NCI-H2196 (cell line): ENCODE data around the gene C1orf74.
A peak's percentile ranks its signal among the peaks of the same experiment; 100 is the strongest.
"Not testable (repeated sequence)": the region's sequence is repeated elsewhere in the genome, so short reads cannot be mapped to it uniquely, and the experiment has no call there.

Experiments used
- DNase-seq: peaks from one replicate; lab custom pipeline; 2025; ENCODE audit not compliant: unreplicated experiment; lab: John Stamatoyannopoulos, UW

The C1orf74 gene

DNA sequence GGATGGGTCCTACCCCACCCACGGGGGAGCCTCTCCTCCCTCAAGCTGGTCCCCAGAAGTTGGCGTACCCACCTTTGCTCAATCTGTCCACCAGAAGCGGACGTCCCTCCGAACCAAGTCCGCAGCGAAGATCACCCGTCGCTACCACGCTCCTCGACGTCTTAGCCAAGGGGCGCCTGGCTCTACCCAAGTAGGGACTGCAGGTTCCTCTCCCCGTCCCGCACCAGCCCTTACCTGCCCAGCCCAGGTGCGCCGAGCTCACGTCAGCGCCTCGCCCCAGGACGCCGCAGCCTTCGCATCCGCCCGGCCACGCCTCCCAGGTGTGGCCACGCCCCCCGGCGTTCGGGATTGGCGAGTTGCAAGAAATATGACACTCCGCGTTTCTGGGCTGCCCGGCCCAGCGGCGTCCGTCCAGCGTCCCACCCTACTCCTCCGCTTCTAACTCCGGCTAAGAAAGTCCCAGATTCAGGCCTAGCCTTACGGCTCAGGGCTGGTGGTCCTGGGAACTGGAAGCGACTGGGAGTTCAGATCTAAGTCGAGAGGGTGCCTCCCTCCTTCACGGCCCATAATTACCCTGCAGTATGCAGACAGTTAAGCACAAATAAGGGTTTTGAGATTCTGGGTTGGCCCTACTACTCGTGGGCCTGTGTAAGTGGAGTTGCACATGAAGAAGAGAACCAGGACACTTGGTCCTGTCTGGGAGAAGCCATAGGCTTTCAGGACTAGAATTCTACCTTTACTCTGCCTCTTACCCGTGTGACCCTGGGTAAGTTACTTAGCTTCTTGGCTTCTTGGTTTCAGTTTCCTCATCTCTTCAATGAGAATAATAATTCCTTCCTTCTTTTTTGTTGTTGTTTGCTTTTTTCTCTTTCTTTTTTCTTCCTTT, 21.8 kb upstream of the C1orf74 start, which contains the start of gene IRF6:
Gene IRF6, minus strand, starts transcription at position 268 of the 886 bp plus-strand sequence. CDS start 4,729 bp downstream, outside the sequence.
- DNase-seq, result peak; percentile 94

GRCh38 chr1:209805341-209805781, 21.0 kb upstream of the C1orf74 start:
- DNase-seq, result no peak

DNA sequence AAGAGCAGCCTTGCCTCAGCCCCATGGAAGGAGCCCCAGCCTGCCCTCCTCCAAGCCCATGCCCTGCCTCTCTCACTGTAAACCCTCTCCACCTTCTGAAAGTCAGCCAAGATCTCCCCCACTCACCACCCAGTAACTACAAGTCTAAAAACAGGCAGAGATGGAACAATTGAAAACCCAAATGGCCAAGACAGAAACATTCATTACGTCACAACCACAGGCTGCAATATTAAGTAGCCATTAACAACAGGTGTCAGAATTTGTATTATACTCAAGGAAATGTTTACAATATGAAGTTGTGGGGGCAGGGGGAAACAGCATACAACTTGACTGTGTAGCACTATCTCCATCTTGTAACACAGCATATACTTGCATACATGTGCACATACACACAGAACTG, 19.2 kb upstream of the C1orf74 start:
- no peak for DNase-seq

DNA sequence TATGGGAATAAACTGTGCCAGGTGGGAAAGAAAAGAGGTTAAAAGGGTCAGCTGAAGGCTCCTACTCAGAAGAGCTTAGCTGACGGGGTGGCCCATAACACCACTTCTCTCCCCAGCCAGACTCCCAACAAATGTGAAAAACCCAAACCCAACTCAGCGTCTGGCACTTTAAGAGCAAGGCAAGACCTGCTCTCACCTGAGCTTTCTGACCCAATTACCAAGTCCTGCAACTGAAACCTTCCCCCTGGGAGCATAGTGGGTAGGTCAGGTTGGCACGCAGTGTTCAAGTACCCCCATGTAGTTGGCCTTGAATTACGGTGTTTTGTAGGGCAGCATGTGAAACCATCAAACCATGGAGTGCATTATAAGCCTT, 18.4 kb upstream of the C1orf74 start:
- no peak for DNase-seq

GRCh38 chr1:209802117-209802779, 17.9 kb upstream of the C1orf74 start:
- DNase-seq, result peak; percentile 58

DNA sequence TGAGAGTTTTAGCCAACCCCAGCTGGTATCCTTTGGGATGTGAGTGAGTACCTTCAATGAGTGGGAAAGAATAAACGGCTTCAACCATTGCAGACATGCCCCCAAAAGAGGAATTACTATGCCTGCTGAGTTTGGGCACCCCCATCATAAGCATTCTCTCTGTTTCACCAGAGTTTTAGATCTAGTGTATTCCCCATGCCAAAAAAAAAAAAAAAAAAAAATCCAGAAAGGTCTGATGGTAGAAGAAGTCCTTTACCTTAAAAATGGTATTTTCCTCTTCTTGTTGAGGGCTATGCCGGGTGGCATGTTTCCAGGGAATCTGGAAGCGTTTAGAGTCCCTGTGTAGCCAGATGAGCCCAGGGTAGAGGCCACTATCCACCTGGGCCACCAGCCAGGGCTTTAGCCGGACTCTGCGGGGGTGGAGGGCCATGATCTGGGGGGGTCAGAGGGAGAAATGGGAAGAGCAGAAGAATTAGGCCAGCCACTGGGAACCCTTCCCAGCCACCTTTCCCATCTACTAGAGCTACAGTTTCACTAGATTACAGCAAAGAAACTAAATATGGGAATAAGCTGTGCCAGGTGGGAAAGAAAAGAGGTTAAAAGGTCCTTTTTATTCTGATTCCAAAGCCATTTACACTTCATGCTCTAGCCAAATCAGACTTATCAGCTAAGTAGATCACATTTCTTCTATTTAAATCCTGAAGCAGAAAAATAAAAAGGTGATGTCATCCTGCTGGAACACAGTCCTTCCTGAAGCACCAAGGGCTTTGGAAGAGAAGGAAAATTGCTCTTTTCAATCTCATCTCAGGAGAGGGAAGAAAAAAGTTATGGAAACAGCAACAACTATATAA, 16.9 kb upstream of the C1orf74 start:
- peak; percentile 86 for DNase-seq

DNA sequence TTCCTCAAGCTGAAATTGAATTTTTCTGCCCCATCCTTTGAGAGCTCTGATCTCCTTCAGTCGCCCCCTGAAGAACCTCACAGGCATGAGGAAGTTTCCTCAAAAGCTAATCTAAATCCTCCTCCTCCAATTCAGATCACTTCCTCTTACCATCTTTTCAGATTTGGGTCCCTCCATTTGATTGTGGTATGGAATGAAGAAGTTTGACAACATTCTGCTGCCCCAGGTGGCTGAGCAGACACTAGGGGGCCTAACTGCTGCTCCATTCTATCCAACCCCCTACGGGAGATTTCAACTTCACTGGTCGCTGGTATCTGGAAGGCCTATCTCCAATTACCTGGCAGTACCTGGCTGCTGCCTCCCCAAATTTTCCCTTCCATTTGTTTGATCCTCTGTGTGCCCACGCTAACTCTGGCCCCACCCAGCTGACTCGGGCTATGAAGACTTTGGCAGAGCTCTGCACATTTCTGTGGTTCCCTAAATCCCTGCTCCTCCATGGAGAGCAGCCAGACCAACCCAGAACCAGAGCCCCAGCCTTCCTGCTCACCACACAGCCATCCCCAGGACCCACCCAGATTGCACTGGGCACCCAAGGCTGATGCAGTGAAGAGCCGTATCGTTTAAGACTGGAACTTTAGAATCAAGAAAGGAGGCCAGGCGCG, 13.8 kb upstream of the C1orf74 start:
- DNase-seq, result no peak

- not testable (repeated sequence) for DNase-seq
Measured at GRCh38 chr1:209793711-209794110, 9.4 kb upstream of the C1orf74 start.

DNA sequence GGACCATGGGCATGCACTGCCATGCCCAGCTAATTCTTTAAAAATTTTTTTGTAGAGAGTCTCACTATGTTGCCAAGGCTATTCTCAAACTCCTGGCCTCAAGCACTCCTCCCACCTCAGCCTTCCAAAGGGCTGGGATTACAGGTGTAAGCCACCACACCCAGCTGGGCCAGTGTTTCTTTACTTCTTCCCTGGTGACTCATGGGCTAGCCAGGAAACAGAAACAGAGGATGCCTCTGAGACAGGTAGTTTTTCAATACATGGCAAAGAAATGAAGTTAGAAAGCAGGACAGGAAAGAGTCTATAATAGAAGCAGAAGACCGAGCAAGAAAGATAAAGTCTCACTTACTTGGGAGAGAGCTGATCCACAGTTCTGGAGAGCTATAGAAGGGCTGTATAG, 7.6 kb upstream of the C1orf74 start:
- no peak for DNase-seq

GRCh38 chr1:209790286-209791193, 6.2 kb upstream of the C1orf74 start:
- DNase-seq, result no peak

- DNase-seq, result no peak
Measured at GRCh38 chr1:209789245-209789644, 4.9 kb upstream of the C1orf74 start.

DNA sequence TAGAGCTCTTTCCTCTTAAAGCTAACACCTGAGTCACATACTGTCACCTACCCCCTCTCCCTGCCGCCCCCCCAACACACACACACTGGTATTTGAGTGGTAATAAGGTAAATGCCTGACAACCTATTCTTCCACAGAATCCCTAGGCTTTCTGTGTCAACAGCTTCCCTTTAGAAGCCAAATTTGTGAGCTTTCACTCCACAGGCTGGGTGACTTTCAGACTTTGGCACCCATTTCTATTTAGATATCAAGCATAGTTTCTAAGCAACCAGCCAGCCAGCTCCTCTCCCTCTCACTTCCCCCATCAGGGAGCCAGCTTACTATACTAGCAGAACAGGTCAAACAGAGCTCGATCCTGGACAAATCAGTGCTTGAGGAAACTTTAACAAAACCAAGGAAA, 3.2 kb upstream of the C1orf74 start:
- DNase-seq, result peak; percentile 60

DNA sequence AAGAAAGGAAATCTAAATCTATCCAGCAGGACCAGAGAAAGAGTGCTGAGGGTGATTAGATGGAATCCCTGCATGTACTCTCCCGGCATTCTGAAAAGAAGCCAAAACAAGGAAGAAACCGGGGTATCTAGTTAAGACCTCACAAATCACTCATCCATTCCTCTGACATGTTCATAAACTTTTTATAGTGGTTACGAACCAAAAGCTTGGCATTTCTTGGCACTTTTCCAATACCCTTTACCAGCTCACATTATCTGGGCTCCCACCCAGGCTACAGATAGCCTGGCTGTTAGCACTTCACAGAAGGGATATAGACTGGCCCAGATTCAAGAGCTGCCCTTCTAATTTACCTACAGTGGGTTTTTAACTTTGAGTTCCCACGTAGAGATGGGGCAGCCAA, 1.8 kb upstream of the C1orf74 start:
- DNase-seq, result no peak

- DNase-seq, result no peak
Measured at GRCh38 chr1:209785592-209785991, 1.2 kb upstream of the C1orf74 start.

GRCh38 chr1:209783386-209783785, 973 bp downstream of the C1orf74 start:
- DNase-seq, result no peak

GRCh38 chr1:209780268-209780667, 4.1 kb downstream of the C1orf74 start:
- DNase-seq, result no peak

DNA sequence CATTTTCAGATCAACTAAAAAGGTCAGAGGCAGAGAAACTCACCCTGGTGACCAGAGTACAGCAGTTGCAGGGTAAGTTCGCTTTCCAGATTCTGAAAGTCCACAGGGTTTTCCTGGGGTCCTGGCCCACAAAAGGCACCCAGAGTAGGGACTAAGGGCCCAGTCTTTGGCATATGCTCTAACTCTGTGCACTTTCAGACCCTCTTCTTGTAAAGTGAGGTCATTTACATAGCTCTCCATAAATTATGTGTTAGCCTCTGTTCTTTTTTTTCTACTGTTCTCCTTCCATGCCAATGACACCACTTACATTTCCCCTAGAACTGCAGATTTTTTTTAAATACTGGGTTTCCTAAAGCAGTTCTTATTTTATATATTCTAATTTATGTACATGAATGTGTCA, 6.3 kb downstream of the C1orf74 start:
- DNase-seq, result no peak

DNA sequence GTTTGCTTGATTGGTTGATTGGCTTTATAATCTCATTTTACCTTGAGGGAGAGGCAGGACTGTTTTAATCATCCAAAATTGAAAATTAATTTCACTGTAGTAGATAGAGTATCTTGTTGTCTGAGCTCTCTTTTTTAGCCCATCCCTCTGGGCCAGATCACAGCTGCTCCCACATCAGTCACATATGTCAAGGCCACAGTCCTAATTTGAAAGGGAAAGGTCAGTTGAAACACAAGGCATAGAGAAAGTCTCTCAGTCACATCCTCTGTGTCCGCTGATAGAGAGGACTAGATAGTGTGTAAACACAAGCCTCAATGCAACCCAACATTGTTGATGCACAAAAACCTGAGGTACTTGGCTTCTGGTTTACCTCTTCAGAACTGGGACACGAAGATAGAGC, 6.8 kb downstream of the C1orf74 start:
- DNase-seq, result no peak

GRCh38 chr1:209775678-209776077, 8.7 kb downstream of the C1orf74 start:
- no peak for DNase-seq

GRCh38 chr1:209774592-209774991, 9.8 kb downstream of the C1orf74 start:
- no peak for DNase-seq
